Body of pancreas (tissue), 4 donors: Measurements from ENCODE around the gene CAB39L.

Source experiments
- POLR2A ChIP-seq, 3 donors: fragments of 450-650 bp; IDR thresholded peaks; one replicate each; pipeline ENCODE4 v1.6.1; 2016; ENCODE audit warnings: antibody characterized with exemption in 3 of 3, mild to moderate bottlenecking in 2 of 3
- TF ChIP-seq, protein P1 (sequence below), 7 experiments: fragments of 450-650 bp in 4 of 7; fragments of 200-600 bp in 3 of 7; sonication (generic) in 3 of 7; IDR thresholded peaks; one replicate each; pipeline ENCODE4 v1.5.1; 2016 to 2019; ENCODE audit warnings: antibody characterized with exemption in 7 of 7

DNA sequence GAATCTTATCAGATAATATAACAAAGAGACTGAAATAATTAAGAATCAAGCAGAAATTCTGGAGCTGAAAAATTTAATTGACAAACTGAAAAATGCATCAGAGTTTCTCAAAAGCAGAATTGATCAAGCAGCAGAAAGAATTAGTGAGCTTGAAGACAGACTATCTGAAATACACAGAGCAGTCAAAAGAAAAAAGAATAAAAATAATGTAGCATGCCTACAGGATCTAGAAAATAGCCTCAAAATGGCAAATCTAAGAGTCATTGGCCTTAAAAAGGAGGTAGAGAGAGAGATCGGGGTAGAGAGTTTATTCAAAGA, 39.2 kb downstream of the CAB39L start:
- TF ChIP-seq, protein P1, sequence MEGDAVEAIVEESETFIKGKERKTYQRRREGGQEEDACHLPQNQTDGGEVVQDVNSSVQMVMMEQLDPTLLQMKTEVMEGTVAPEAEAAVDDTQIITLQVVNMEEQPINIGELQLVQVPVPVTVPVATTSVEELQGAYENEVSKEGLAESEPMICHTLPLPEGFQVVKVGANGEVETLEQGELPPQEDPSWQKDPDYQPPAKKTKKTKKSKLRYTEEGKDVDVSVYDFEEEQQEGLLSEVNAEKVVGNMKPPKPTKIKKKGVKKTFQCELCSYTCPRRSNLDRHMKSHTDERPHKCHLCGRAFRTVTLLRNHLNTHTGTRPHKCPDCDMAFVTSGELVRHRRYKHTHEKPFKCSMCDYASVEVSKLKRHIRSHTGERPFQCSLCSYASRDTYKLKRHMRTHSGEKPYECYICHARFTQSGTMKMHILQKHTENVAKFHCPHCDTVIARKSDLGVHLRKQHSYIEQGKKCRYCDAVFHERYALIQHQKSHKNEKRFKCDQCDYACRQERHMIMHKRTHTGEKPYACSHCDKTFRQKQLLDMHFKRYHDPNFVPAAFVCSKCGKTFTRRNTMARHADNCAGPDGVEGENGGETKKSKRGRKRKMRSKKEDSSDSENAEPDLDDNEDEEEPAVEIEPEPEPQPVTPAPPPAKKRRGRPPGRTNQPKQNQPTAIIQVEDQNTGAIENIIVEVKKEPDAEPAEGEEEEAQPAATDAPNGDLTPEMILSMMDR (IDR thresholded peaks at IDR 0.05): no peak
- no peak for TF ChIP-seq POLR2A (IDR thresholded peaks at IDR 0.05)
